HG02610 (cell line): ENCODE results near the gene BCOR.

Experiments
- ATAC-seq: cut with Tn5 transposase; IDR thresholded peaks from one replicate; pipeline ENCODE4 v1.9.1; 2021; ENCODE audit warnings: mild to moderate bottlenecking, moderate library complexity; ENCODE audit not compliant: unreplicated experiment

Gene BCOR

GRCh38 chrX:40086569-40087335 lies 11.0 kb downstream of the BCOR start:
- no peak for ATAC-seq

- no peak for ATAC-seq
Measured at GRCh38 chrX:40085714-40086113, 12.0 kb downstream of the BCOR start.

GRCh38 chrX:40085102-40085551 lies 12.6 kb downstream of the BCOR start:
- no peak for ATAC-seq

- no peak for ATAC-seq
Measured at GRCh38 chrX:40084471-40085101, 13.2 kb downstream of the BCOR start.

GRCh38 chrX:40083979-40084359 lies 13.8 kb downstream of the BCOR start:
- ATAC-seq, result no peak

GRCh38 chrX:40083120-40083978 lies 14.4 kb downstream of the BCOR start:
- ATAC-seq, result no peak

- ATAC-seq, result no peak
Measured at GRCh38 chrX:40082447-40083119, 15.2 kb downstream of the BCOR start.

GRCh38 chrX:40081679-40082068 lies 16.1 kb downstream of the BCOR start:
- ATAC-seq, result no peak

GRCh38 chrX:40080894-40081678 lies 16.7 kb downstream of the BCOR start:
- no peak for ATAC-seq

- ATAC-seq, result no peak
Measured at GRCh38 chrX:40079572-40079971, 18.2 kb downstream of the BCOR start.

- no peak for ATAC-seq
Measured at GRCh38 chrX:40078489-40079227, 19.1 kb downstream of the BCOR start.

- no peak for ATAC-seq
Measured at GRCh38 chrX:40077906-40078305, 19.9 kb downstream of the BCOR start.

GRCh38 chrX:40076750-40077575 lies 20.8 kb downstream of the BCOR start:
- no peak for ATAC-seq

- ATAC-seq, result no peak
Measured at GRCh38 chrX:40074959-40075332, 22.8 kb downstream of the BCOR start.

GRCh38 chrX:40074080-40074958 lies 23.4 kb downstream of the BCOR start:
- ATAC-seq, result no peak

GRCh38 chrX:40073439-40074054 lies 24.2 kb downstream of the BCOR start:
- ATAC-seq, result no peak

- ATAC-seq, result no peak
Measured at GRCh38 chrX:40072246-40072645, 25.5 kb downstream of the BCOR start.
